Activated CD8-positive, alpha-beta T cell treated with anti-CD3 and anti-CD28 coated beads for 36 hours (primary cell): ENCODE data around the gene ATP6V0B. TPM values are rescaled to one million over a fixed set of nuclear protein-coding genes. Genes with fewer than 3 reads are reported as not detected.
A peak's percentile ranks its signal among the peaks of the same experiment; 100 is the strongest.

Experiments used
- ATAC-seq: fragments of 200-7000 bp; cut with Tn5 transposase; one replicate; pipeline ENCODE4 v1.10.0; 2021; ENCODE audit warnings: mild to moderate bottlenecking, moderate library complexity
- CTCF ChIA-PET: fragments of 350-600 bp; sonication (Branson Sonifier 250); formaldehyde crosslinking; loops from one replicate; lab custom pipeline; 2021; ENCODE audit warnings: antibody characterized with exemption; lab: Charles Lee
- POLR2A ChIA-PET: fragments of 350-600 bp; sonication (Branson Sonifier 250); formaldehyde crosslinking; loops from one replicate; lab custom pipeline; 2021; ENCODE audit warnings: antibody characterized with exemption; lab: Charles Lee
- DNase-seq: peaks from one replicate; pipeline ENCODE4 v3.0.0-alpha.2; 2020
- H3K27ac Mint-ChIP-seq: one replicate; pipeline ENCODE4 v1.8.0; 2021; ENCODE audit warnings: mild to moderate bottlenecking, mixed read lengths
- H3K27me3 Mint-ChIP-seq: one replicate; pipeline ENCODE4 v1.8.0; 2021; ENCODE audit warnings: mixed read lengths
- H3K36me3 Mint-ChIP-seq: one replicate; pipeline ENCODE4 v1.8.0; 2021; ENCODE audit warnings: low read depth, mixed read lengths
- H3K4me1 Mint-ChIP-seq: one replicate; pipeline ENCODE4 v1.8.0; 2021; ENCODE audit warnings: low read depth, mixed read lengths
- H3K4me3 Mint-ChIP-seq: one replicate; pipeline ENCODE4 v1.8.0; 2021; ENCODE audit warnings: mild to moderate bottlenecking, moderate library complexity, mixed read lengths
- H3K9me3 Mint-ChIP-seq: one replicate; pipeline ENCODE4 v1.8.0; 2021; ENCODE audit warnings: mixed read lengths
- CTCF ChIP-seq: fragments of 200-600 bp; IDR thresholded peaks from one replicate; pipeline ENCODE4 v1.8.0; 2022; ENCODE audit warnings: antibody characterized with exemption, mild to moderate bottlenecking
- intact Hi-C: fragments of 100-400 bp; cut with micrococcal nuclease; formaldehyde crosslinking; loops from one replicate; pipeline ENCODE4 v1.10.0; 2022
- total RNA-seq, 2 experiments: library from RNA; stranded (reverse); gene quantifications; one replicate each; pipeline ENCODE4 v1.2.3, GENCODE V29; 2021

ATP6V0B gene
- total RNA-seq, 2 experiments from 2014 or later = 67.6 to 75.5 TPM

GRCh38 chr1:43970502-43970901 lies 4.3 kb upstream of the ATP6V0B start:
- peaks cover 21% of the 10 kb centered on the region for H3K36me3 Mint-ChIP-seq
- ChIA-PET CTCF (interaction anchor here (0.7 to 2.9 kb wide), 5 partner anchors 35 to 207 kb away, joined by 3 to 9 read pairs (median 5); no protein-coding TSS in a partner anchor), POLR2A (interaction anchor here (0.7 to 2.4 kb wide), 8 partner anchors 16 to 1020 kb away, joined by 3 to 9 read pairs (median 4); partner anchors contain the start of genes CCDC24, IPO13 and SLC6A9)
- intact Hi-C loops = no loop called here
- no peak for ATAC-seq
- H3K27me3 Mint-ChIP-seq = no peaks in the 10 kb centered on the region
- TF ChIP-seq CTCF = no peak
- peaks cover 21% of the 10 kb centered on the region for H3K4me1 Mint-ChIP-seq
- peak overlapping the region; percentile 85 for H3K4me3 Mint-ChIP-seq
- DNase-seq = no peak
- H3K9me3 Mint-ChIP-seq = no peaks in the 10 kb centered on the region
- peak overlapping the region; percentile 80 for H3K27ac Mint-ChIP-seq

GRCh38 chr1:43970911-43971310 lies 3.8 kb upstream of the ATP6V0B start:
- no peaks in the 10 kb centered on the region for H3K9me3 Mint-ChIP-seq

DNA sequence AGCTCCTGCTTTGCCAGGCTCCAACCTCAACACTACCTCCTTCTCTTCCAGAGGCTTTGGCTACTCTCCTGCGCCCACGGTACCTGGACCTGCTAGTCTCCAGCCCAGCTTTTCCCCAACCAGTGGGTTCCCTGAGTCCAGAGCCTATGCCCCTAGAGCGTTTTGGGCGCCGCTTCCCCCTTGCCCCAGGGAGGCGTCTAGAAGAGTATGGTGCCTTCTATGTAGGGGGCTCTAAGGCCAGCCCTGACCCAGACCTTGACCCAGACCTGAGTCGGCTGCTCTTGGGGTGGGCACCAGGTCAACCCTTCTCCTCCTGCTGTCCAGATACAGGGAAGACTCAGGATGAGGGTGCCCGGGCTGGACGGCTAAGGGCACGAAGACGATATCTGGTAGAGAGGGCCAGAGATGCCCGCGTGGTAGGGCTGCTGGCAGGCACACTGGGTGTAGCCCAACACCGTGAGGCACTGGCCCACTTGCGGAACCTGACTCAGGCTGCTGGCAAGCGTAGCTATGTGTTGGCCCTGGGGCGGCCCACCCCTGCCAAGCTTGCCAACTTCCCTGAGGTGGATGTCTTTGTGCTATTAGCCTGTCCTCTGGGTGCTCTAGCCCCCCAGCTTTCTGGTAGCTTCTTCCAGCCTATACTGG lies 3.3 kb upstream of the ATP6V0B start:
- Mint-ChIP-seq H3K36me3 (peaks cover 27% of the 10 kb centered on the region), H3K9me3 (no peaks in the 10 kb centered on the region), H3K27ac (no peak overlapping the region), H3K4me3 (peak overlapping the region; percentile 85), H3K4me1 (peaks cover 28% of the 10 kb centered on the region), H3K27me3 (no peaks in the 10 kb centered on the region)
- CTCF ChIA-PET = interaction anchor here (1.1 to 2.9 kb wide), 5 partner anchors 26 to 208 kb away, joined by 4 to 9 read pairs (median 5); no protein-coding TSS in a partner anchor
- intact Hi-C loops = no loop called here
- no peak for ATAC-seq
- no peak for TF ChIP-seq CTCF
- DNase-seq = no peak
- POLR2A ChIA-PET = interaction anchor here (1.3 to 2.4 kb wide), 6 partner anchors 16 to 59 kb away, joined by 3 to 9 read pairs (median 3); partner anchors contain the start of genes CCDC24, IPO13 and SLC6A9

More at GRCh38 chr1:43970911-43971310, 3.8 kb upstream of the ATP6V0B start:
- DNase-seq (no peak), ATAC-seq (no peak)
- intact Hi-C loops = no loop called here
- CTCF ChIA-PET = interaction anchor here (0.7 to 2.9 kb wide), 4 partner anchors 34 to 208 kb away, joined by 3 to 9 read pairs (median 5); no protein-coding TSS in a partner anchor
- no peak for TF ChIP-seq CTCF
- peaks cover 23% of the 10 kb centered on the region for H3K4me1 Mint-ChIP-seq
- POLR2A ChIA-PET = interaction anchor here (0.8 to 2.4 kb wide), 7 partner anchors 16 to 60 kb away, joined by 3 to 9 read pairs (median 4); partner anchors contain the start of genes CCDC24, IPO13 and SLC6A9
- peak overlapping the region; percentile 85 for H3K4me3 Mint-ChIP-seq
- no peaks in the 10 kb centered on the region for H3K27me3 Mint-ChIP-seq
- H3K27ac Mint-ChIP-seq = no peak overlapping the region
- H3K36me3 Mint-ChIP-seq = peaks cover 21% of the 10 kb centered on the region

GRCh38 chr1:43973981-43974442 lies 748 bp upstream of the ATP6V0B start:
- ChIA-PET CTCF (interaction anchor here (0.8 to 4.2 kb wide), 6 partner anchors 27 to 74 kb away, joined by 3 to 20 read pairs (median 6); partner anchors contain the start of gene IPO13), POLR2A (interaction anchor here (1.4 to 3.2 kb wide), 6 partner anchors 14 to 69 kb away, joined by 3 to 13 read pairs (median 7); partner anchors contain the start of genes CCDC24 and SLC6A9)
- Mint-ChIP-seq H3K4me3 (peak overlapping the region; percentile 90), H3K4me1 (peaks cover 51% of the 10 kb centered on the region), H3K36me3 (peaks cover 48% of the 10 kb centered on the region), H3K27me3 (no peaks in the 10 kb centered on the region), H3K9me3 (no peaks in the 10 kb centered on the region), H3K27ac (peak overlapping the region; percentile 90)
- DNase-seq (no peak), ATAC-seq (no peak)
- no peak for TF ChIP-seq CTCF
- intact Hi-C loops = no loop called here
